CD1c-positive myeloid dendritic cell (primary cell): Measurements from ENCODE around the gene HSP90AB1.

Source experiments
- DNase-seq: peaks from one replicate; pipeline ENCODE4 v3.0.0-alpha.2; 2016; ENCODE audit errors: extremely low spot score

Gene HSP90AB1

GRCh38 chr6:44286285-44286565 lies 39.3 kb downstream of the HSP90AB1 start:
- no peak for DNase-seq

DNA sequence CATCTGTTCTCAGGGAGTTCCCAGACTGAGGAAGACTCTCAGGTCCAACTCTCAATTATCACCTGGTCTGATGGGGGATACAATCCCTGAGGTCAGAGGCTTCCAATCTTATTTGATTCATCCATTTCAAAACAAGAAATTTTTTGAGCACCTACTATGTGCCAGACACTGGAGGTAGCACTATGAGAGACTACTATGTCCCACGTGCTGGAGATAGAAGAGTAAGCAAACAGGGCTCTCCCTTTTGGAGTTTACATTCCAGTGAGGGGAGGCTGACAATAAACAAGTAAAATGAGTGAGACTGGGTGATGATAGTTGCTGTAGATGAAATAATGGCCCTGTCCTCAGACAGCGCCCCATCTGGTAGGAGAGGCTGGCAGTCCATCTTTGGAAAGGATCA lies 39.8 kb downstream of the HSP90AB1 start:
- DNase-seq, result no peak

DNA sequence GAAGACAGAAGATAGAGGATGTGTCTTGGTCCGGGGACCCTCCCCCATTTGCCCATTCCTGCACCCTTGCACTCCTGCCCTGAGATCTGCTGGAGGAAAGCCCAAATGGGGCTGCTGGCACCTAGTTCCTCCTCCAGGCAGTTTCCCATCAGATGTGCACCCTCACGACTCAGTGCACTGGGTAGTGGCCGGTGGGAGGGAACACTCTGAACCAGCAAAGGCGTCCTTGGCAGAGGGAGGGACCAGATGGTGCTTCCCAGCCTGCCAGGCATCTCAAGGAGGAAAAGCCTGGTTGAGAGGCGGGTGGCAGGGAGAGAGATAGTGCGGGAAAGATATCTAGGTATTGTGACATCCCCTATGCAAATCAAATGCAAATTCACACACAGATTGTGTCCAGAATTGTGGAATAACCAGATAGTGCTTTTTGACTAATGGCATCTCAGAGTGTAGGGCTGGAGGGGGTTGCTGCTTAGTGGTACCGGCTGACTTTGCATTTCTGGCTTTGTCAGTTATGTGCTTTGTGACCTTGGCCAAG lies 42.9 kb downstream of the HSP90AB1 start:
- DNase-seq, result no peak

- DNase-seq, result no peak
Observed at GRCh38 chr6:44291841-44292240, 44.9 kb downstream of the HSP90AB1 start.

GRCh38 chr6:44292661-44293365 lies 45.9 kb downstream of the HSP90AB1 start:
- DNase-seq, result no peak

GRCh38 chr6:44294832-44295791 lies 48.2 kb downstream of the HSP90AB1 start:
- DNase-seq, result no peak

- DNase-seq, result peak; percentile 46
Observed at GRCh38 chr6:44297063-44298038, 50.5 kb downstream of the HSP90AB1 start.

- no peak for DNase-seq
Observed at GRCh38 chr6:44298055-44298803, 51.3 kb downstream of the HSP90AB1 start.

GRCh38 chr6:44298864-44299263 lies 52.0 kb downstream of the HSP90AB1 start:
- no peak for DNase-seq

DNA sequence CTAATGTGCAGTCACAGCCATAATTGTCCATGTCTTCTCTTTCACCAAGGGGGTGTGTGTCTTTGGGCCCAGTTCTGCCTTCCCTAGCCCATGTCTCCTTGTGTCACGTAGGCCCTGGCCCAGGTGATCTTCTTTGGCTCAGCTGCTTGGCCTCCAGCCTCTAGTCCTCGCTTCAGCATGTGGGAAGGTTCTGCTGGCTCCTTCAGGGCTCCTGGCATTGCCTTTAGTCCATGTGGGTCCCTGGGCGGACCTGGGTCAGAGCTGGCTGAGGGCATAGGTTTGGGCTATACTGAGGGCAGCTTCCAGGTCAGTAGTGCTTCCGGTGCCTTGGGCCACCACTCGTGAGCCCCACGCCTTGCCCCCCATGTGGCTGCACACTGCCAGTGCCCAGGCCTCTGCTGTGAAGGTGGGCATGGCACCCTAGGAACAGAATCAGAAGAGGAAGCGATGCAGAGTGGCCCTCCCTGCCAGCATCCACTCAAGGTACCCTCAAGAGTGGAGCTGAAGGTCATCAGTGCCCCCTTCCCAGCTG lies 53.5 kb downstream of the HSP90AB1 start:
- no peak for DNase-seq

DNA sequence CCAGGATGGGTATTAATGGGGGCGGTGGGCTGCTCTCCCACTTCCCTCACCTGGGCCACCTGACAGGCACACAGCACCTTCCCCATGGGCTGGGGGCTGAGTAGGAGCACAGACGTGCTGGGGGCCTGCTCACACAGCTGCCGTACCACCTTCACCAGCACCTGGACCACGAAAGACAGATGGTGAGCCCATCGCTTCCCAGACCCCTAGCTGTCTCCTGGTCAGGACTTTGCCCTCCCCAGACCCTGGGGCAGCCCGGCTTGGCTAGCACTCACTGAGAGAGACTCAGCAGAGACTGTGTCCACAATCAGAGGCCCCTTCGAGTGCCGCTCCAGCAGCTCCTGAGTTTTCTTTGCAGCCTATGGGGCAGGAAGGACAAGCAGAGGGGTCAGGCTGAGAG lies 54.2 kb downstream of the HSP90AB1 start:
- no peak for DNase-seq

DNA sequence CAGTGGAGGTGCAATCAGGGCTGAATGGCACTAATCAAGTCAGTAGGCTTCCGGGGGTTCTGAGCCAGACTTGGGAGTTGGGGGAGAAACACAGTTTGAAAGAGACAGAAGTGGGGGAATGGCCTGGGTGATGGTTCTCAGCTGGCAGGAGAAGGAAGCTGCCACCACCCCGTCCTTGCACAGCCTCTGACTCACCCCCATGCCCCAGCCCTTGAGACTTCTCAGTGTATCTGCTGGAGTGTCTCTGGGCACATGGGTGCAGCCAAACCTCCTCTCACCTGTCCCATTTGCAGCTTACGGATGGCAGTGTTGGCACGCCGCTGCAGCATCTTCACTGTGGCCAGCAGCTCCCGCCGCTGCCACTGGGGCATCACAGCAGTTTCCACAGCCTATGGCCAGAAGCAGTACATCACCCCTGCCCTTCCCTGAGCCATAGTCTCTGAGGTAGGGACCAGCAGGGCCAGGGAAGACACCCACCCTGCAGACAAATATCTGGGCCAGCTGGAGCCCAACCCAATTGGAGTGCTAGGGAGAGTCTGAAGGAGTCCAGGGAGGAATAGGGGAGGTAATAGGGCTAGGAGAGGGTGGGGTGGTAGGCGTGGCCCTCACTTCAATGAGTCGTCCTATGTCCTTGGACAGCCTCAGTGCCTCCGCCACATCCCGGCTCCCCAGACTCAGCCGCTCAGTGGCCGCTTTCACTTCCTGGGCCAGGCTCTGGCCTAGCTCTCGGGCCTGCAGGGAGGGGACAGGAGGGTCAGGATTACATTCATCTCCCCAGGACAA lies 55.1 kb downstream of the HSP90AB1 start:
- DNase-seq, result no peak

- DNase-seq, result no peak
Observed at GRCh38 chr6:44302856-44303255, 56.0 kb downstream of the HSP90AB1 start.
